GM12891 (cell line): Measurements from ENCODE around the gene NEIL1.
A peak's percentile ranks its signal among the peaks of the same experiment; 100 is the strongest.

Experiments
- DNase-seq: peaks from one replicate; pipeline ENCODE4 v3.0.0; 2011; ENCODE audit warnings: low spot score; ENCODE audit not compliant: insufficient read length
- FAIRE-seq: peaks from 2 replicates; lab custom pipeline; 2011; peaks lifted over from hg19 to GRCh38; lab: Jason Lieb, UNC
- PAX5 ChIP-seq: IDR thresholded peaks from 2 replicates; pipeline ENCODE4 v1.6.1; 2011; ENCODE audit warnings: low read length, moderate library complexity, mild to moderate bottlenecking; ENCODE audit not compliant: insufficient read depth, severe bottlenecking
- POLR2A ChIP-seq: IDR thresholded peaks from 2 replicates; pipeline ENCODE4 v1.6.1; 2011; ENCODE audit warnings: low read depth, low read length, control low read depth
- POLR2AphosphoS5 ChIP-seq: IDR thresholded peaks from 2 replicates; pipeline ENCODE4 v1.6.1; 2011; ENCODE audit warnings: low read depth, low read length, control low read depth
- POU2F2 ChIP-seq: IDR thresholded peaks from 2 replicates; pipeline ENCODE4 v1.6.1; 2011; ENCODE audit warnings: low read depth, mild to moderate bottlenecking, control low read depth, low read length, moderate library complexity
- SPI1 ChIP-seq: IDR thresholded peaks from 2 replicates; pipeline ENCODE4 v1.6.1; 2011; ENCODE audit warnings: low read depth, low read length, control low read depth
- TAF1 ChIP-seq: IDR thresholded peaks from 2 replicates; pipeline ENCODE4 v1.6.1; 2011; ENCODE audit warnings: low read depth, low read length, control low read depth

NEIL1 gene

DNA sequence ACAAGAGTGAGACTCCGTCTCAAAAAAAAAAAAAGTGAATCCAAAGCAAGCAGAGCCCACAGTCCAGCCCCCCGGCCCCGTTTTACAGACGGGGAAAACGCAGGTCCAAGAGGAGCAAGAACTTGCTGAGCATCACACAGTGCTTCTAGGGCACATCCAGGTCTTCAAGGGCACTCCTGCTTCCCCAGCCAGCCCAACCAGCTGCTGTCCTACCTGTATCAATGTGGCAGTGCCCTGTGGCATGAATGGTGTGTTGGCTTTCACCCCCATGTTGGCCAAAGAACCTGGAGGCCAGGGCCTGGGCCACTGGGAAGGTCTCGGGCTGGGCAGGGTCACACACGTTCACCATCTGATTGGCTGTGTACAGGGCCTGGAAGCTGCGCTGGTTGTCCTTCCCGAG lies 16.9 kb downstream of the NEIL1 start:
- no peak for TF ChIP-seq TAF1
- no peak for TF ChIP-seq POLR2A
- TF ChIP-seq POLR2AphosphoS5 = no peak
- no peak for TF ChIP-seq POU2F2
- TF ChIP-seq SPI1 = no peak
- TF ChIP-seq PAX5 = no peak
- DNase-seq = no peak
- FAIRE-seq = no peak

DNA sequence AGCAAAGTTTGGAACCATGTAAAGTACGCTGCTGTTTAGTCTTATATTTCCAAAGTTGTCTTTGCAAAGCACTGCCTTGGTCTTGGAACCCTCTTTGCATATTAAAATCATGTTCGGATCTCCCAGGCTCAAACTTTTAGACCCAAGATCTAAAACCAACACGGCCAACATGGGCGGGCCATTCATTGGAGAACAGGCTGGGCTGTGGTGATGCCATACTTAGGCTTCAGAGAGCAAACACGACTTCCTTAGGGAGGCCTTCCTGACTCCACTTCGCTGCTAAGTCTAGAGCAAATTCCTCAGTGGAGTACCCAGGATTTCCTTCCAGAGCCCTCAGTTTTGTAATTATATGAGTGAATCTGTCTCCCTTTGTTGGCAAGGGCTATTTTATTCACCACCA lies 18.0 kb downstream of the NEIL1 start:
- DNase-seq (no peak), FAIRE-seq (no peak)
- TF ChIP-seq SPI1 (no peak), TAF1 (no peak), POU2F2 (no peak), PAX5 (no peak), POLR2A (no peak), POLR2AphosphoS5 (no peak)

GRCh38 chr15:75366163-75366562 lies 19.3 kb downstream of the NEIL1 start:
- TF ChIP-seq POU2F2 = no peak
- no peak for TF ChIP-seq POLR2A
- TF ChIP-seq TAF1 = no peak
- no peak for TF ChIP-seq SPI1
- TF ChIP-seq PAX5 = no peak
- no peak for TF ChIP-seq POLR2AphosphoS5
- FAIRE-seq (no peak), DNase-seq (no peak)

DNA sequence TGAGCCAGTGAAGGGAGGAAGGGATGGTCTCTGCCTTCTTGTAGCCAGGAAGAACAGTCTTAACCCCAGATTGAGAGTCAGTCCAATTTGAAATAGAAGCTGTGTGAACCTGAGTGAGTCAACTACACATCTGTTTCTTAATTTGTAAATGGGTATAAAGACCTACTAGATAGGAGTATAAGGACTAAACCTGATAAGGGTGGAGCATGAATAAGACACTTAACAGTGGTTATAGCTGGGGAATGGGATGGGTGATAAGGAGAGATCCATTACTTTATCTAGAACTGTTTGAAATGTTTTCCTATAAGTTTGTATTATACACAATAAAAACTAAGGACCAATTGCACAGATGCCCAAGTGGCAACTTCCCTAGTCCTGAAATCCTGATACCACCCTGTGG lies 20.2 kb downstream of the NEIL1 start:
- TF ChIP-seq POLR2AphosphoS5 (no peak), TAF1 (no peak), SPI1 (no peak), POU2F2 (no peak), POLR2A (no peak), PAX5 (no peak)
- DNase-seq (no peak), FAIRE-seq (no peak)

GRCh38 chr15:75367406-75367912 lies 20.6 kb downstream of the NEIL1 start:
- DNase-seq (no peak), FAIRE-seq (no peak)
- TF ChIP-seq POLR2AphosphoS5 = no peak
- TF ChIP-seq POU2F2 = no peak
- TF ChIP-seq TAF1 = no peak
- TF ChIP-seq POLR2A = no peak
- no peak for TF ChIP-seq PAX5
- TF ChIP-seq SPI1 = no peak

DNA sequence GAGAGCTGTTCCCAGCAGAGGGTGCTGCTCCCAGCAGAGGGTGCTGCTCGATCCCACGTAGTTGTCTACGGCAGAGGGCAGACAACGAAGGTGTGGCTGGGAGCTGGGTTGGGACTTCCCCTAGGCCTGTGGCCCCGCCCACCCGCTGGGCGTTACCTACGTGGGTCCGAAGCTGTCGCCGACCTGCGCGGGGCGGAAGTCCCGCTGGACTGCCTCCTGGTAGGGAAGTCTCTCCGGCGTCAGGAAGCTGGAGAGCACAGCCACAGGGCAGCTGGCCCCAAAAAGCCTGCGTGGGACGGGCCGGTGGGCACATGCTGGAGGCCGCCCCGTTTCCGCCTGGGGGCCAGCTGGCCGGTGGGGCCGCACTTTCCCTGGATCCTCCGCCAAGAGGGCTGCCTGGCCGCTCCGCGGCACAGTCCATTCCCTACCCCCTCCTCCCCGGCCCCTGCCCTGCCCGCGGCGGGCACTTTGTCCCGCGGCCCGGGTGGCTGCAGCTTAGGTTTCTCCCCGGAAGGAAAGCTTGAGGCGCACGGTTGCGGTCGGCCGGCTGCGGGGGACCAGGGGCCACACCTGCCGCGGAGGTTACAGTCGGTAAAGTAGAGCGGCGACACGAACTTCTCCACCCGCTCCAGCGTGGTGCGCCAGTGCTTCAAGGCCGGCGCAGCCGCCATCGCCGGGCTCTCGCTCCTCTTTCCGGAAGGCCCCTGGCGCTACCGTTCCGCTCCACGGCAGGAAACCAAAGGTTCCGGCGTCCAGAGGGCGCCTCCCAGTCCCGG lies 21.3 kb downstream of the NEIL1 start, which contains the start of gene MAN2C1:
TSS of gene MAN2C1 (minus strand) at position 695 of the 776 bp plus-strand sequence. CDS start at position 671, 24 bp downstream.
- FAIRE-seq = peak; percentile 99
- peak; percentile 82 for TF ChIP-seq POU2F2
- TF ChIP-seq POLR2A = peak; percentile 93
- peak; percentile 97 for TF ChIP-seq POLR2AphosphoS5
- peak; percentile 66 for TF ChIP-seq PAX5
- peak; percentile 75 for TF ChIP-seq SPI1
- TF ChIP-seq TAF1 = peak; percentile 98
- DNase-seq = peak; percentile 91

DNA sequence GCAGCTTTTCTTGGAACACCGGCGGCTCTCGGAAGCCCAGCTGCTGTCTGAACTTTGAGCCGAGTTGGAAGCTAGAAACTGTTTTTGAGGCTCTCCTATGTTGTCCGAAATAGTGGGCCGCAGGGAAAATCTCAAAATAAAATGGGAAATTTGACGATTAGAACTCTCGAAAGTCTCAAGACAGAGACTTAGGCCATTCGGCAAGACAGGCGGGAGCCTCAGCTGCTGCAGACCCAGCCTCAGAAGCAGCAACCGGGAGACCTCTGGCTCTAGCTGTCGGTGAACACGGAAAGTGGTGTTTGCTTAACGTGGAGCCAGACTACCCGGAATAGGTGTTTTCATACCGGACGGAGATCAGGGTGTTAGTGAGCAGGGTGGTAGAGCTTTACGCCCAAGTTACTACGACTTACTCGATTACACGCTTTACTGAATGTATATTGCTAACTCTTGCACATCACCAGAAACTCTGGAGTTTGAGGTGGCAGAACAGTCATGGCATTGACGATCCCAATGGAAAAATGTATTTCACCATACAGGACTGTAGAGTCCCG lies 21.9 kb downstream of the NEIL1 start:
- peak; percentile 30 for DNase-seq
- no peak for TF ChIP-seq TAF1
- no peak for TF ChIP-seq POLR2AphosphoS5
- TF ChIP-seq POU2F2 = no peak
- no peak for TF ChIP-seq SPI1
- TF ChIP-seq POLR2A = no peak
- no peak for TF ChIP-seq PAX5
- FAIRE-seq = peak; percentile 86

GRCh38 chr15:75369897-75370581 lies 23.2 kb downstream of the NEIL1 start:
- no peak for FAIRE-seq
- TF ChIP-seq SPI1 = no peak
- TF ChIP-seq TAF1 = no peak
- TF ChIP-seq POLR2A = no peak
- no peak for TF ChIP-seq POU2F2
- no peak for TF ChIP-seq PAX5
- no peak for TF ChIP-seq POLR2AphosphoS5

GRCh38 chr15:75371486-75371885 lies 24.6 kb downstream of the NEIL1 start:
- TF ChIP-seq SPI1 = no peak
- no peak for TF ChIP-seq POLR2AphosphoS5
- TF ChIP-seq POU2F2 = no peak
- no peak for TF ChIP-seq PAX5
- no peak for TF ChIP-seq TAF1
- no peak for TF ChIP-seq POLR2A
- DNase-seq (no peak), FAIRE-seq (no peak)

More at GRCh38 chr15:75369897-75370581, 23.2 kb downstream of the NEIL1 start:
- DNase-seq = no peak

DNA sequence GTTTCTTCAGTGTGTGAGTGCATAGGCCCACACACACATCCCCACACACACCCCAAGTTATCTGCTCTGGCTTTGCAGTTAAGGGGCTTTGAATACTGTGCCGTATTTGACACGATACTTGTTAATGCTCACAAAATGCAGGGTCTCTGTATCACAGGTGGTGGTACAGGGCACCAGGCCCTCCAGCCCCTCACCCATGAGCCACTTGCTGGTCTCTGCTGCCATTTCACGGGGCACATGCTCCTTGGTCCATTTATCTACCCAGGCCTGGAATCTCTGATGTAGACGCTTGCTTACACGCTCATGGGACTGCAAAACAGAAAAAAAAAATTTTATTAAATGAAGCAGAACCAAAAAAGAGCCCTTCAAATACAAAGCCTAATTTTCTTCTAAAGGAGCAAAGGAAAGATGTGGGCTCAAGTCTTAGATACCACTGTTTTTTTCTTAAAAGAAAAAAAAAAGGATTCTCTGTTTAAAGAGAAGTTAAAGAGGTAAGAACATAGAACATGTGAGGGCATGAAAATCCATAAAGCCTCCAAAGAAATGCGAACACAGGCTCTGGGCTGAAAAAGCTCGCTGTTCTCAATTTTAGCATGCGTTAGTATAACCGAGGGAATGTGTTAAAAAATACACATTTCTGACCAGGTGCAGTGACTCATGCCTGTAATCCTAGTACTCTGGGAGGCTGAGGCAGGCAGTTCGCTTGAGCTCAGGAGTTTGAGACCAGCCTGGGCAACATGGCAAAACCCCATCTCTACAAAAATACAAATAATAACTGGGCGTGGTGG lies 25.3 kb downstream of the NEIL1 start:
- FAIRE-seq (no peak), DNase-seq (no peak)
- TF ChIP-seq SPI1 (no peak), POLR2A (no peak), POU2F2 (no peak), TAF1 (no peak), POLR2AphosphoS5 (no peak), PAX5 (no peak)
